Suprapubic skin (tissue), 4 donors: Measurements from ENCODE around the gene SOD1.

Experiments
- EP300 ChIP-seq: sonication (generic); formaldehyde crosslinking; IDR thresholded peaks from one replicate; pipeline ENCODE4 v1.6.1; 2017; ENCODE audit warnings: antibody characterized with exemption
- POLR2A ChIP-seq, 2 donors: fragments of 450-650 bp; IDR thresholded peaks; one replicate each; pipeline ENCODE4 v1.6.1; 2017; ENCODE audit warnings: antibody characterized with exemption in 2 of 2, mild to moderate bottlenecking in 2 of 2, moderate library complexity in 2 of 2
- POLR2AphosphoS5 ChIP-seq, 3 donors: sonication (generic); formaldehyde crosslinking; IDR thresholded peaks; one replicate each; pipeline ENCODE4 v1.6.1; 2017; ENCODE audit warnings: antibody characterized with exemption in 3 of 3
- TF ChIP-seq, protein P1 (sequence below), 2 donors: fragments of 200-600 bp in 1 of 2; fragments of 450-650 bp in 1 of 2; sonication (generic) in 1 of 2; IDR thresholded peaks; one replicate each; pipeline ENCODE4 v1.5.1; 2016 to 2019; ENCODE audit warnings: antibody characterized with exemption in 2 of 2, mild to moderate bottlenecking in 1 of 2, moderate library complexity in 1 of 2

DNA sequence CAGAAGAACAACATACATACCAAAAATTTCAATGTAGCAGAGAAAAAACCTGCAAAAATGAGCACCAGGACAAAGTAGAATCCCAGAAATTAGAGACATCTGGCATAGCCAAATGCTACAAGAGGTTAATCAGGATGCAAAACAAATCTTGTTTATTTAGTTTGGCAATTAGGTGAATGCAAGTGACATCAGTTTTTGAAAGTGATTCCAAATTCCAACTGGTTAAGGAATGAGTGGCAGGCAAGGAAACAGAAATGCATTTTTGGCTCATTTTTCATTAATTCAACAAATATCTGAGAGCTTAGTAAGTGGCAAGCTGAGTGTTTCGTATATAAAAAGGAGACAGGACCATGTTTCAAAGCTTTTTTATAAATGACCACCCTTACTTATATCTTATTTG, 51.1 kb downstream of the SOD1 start:
- TF ChIP-seq, protein P1, sequence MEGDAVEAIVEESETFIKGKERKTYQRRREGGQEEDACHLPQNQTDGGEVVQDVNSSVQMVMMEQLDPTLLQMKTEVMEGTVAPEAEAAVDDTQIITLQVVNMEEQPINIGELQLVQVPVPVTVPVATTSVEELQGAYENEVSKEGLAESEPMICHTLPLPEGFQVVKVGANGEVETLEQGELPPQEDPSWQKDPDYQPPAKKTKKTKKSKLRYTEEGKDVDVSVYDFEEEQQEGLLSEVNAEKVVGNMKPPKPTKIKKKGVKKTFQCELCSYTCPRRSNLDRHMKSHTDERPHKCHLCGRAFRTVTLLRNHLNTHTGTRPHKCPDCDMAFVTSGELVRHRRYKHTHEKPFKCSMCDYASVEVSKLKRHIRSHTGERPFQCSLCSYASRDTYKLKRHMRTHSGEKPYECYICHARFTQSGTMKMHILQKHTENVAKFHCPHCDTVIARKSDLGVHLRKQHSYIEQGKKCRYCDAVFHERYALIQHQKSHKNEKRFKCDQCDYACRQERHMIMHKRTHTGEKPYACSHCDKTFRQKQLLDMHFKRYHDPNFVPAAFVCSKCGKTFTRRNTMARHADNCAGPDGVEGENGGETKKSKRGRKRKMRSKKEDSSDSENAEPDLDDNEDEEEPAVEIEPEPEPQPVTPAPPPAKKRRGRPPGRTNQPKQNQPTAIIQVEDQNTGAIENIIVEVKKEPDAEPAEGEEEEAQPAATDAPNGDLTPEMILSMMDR (IDR thresholded peaks at IDR 0.05), result no peak
- TF ChIP-seq POLR2A (IDR thresholded peaks at IDR 0.05) (no peak), POLR2AphosphoS5 (IDR thresholded peaks at IDR 0.05) (no peak), EP300 (no peak)
